Stromal cell of bone marrow (primary cell): ENCODE measurements around the gene FBXL5.
A peak's percentile ranks its signal among the peaks of the same experiment; 100 is the strongest.
"Not testable (repeated sequence)": the region's sequence is repeated elsewhere in the genome, so short reads cannot be mapped to it uniquely, and the experiment has no call there.

ENCODE experiments used
- DNase-seq: peaks from one replicate; pipeline ENCODE4 v3.0.0-alpha.2; 2012; ENCODE audit warnings: low read depth

Gene FBXL5

GRCh38 chr4:15651676-15652075, 3.5 kb downstream of the FBXL5 start:
- no peak for DNase-seq

GRCh38 chr4:15649914-15650545, 5.1 kb downstream of the FBXL5 start:
- no peak for DNase-seq

- DNase-seq: no peak
These were observed 6.6 kb downstream of the FBXL5 start for GRCh38 chr4:15648600-15648999.

- no peak for DNase-seq
These were observed 16.7 kb downstream of the FBXL5 start for GRCh38 chr4:15638418-15638817.

GRCh38 chr4:15636818-15637217, 18.3 kb downstream of the FBXL5 start:
- no peak for DNase-seq

GRCh38 chr4:15617407-15617806, 37.8 kb downstream of the FBXL5 start:
- not testable (repeated sequence) for DNase-seq

- not testable (repeated sequence) for DNase-seq
These were observed 40.3 kb downstream of the FBXL5 start for GRCh38 chr4:15614891-15615290.

- DNase-seq: no peak
These were observed 43.0 kb downstream of the FBXL5 start for GRCh38 chr4:15612136-15612535.

- DNase-seq: no peak
These were observed 44.3 kb downstream of the FBXL5 start for GRCh38 chr4:15610855-15611254.

- no peak for DNase-seq
These were observed 49.6 kb downstream of the FBXL5 start for GRCh38 chr4:15605537-15605936.

GRCh38 chr4:15601862-15602261, 53.3 kb downstream of the FBXL5 start:
- DNase-seq: no peak

- no peak for DNase-seq
These were observed 55.0 kb downstream of the FBXL5 start for GRCh38 chr4:15600176-15600575.

- DNase-seq: no peak
These were observed 56.5 kb downstream of the FBXL5 start for GRCh38 chr4:15598644-15599043.

- DNase-seq: no peak
These were observed 62.4 kb downstream of the FBXL5 start for GRCh38 chr4:15592799-15593198.

- DNase-seq: peak; percentile 17
These were observed 67.5 kb downstream of the FBXL5 start for GRCh38 chr4:15587649-15588048.

- DNase-seq: no peak
These were observed 69.1 kb downstream of the FBXL5 start for GRCh38 chr4:15586066-15586465.

- no peak for DNase-seq
These were observed 69.8 kb downstream of the FBXL5 start for GRCh38 chr4:15585331-15585730.

GRCh38 chr4:15584785-15585184, 70.4 kb downstream of the FBXL5 start:
- no peak for DNase-seq

- peak; percentile 8 for DNase-seq
These were observed 77.6 kb downstream of the FBXL5 start for GRCh38 chr4:15577508-15577907.

- DNase-seq: no peak
These were observed 79.2 kb downstream of the FBXL5 start for GRCh38 chr4:15575966-15576365.

GRCh38 chr4:15569746-15570145, 85.4 kb downstream of the FBXL5 start:
- DNase-seq: no peak

GRCh38 chr4:15568821-15569220, 86.3 kb downstream of the FBXL5 start:
- no peak for DNase-seq

GRCh38 chr4:15563871-15564270, 91.3 kb downstream of the FBXL5 start:
- no peak for DNase-seq

- no peak for DNase-seq
These were observed 92.5 kb downstream of the FBXL5 start for GRCh38 chr4:15562623-15563022.

- no peak for DNase-seq
These were observed 93.0 kb downstream of the FBXL5 start for GRCh38 chr4:15562114-15562513.
